Astrocyte of the spinal cord (primary cell): ENCODE measurements around the gene LMTK3.

ENCODE experiments used
- DNase-seq: peaks from one replicate; pipeline ENCODE4 v3.0.0; 2011; ENCODE audit warnings: low read depth, low spot score
- H3K4me3 ChIP-seq: 2 replicates; pipeline ENCODE4 v1.5.1; 2011; ENCODE audit warnings: low read depth, mild to moderate bottlenecking, low read length, moderate library complexity
- in situ Hi-C: cut with HindIII; loops from 2 replicates; pipeline ENCODE4 v1.10.0; 2017; ENCODE audit warnings: low sequenced_read_pairs
- TF ChIP-seq, protein P1 (sequence below): IDR thresholded peaks from 2 replicates; pipeline ENCODE4 v1.5.1; 2012; ENCODE audit warnings: low read depth, mild to moderate bottlenecking, low read length, inconsistent platforms

LMTK3 gene

GRCh38 chr19:48500830-48501493 lies 10.7 kb downstream of the LMTK3 start:
- in situ Hi-C loops = no loop called here
- no peak overlapping the region for H3K4me3 ChIP-seq
- DNase-seq = no peak
- TF ChIP-seq, protein P1, sequence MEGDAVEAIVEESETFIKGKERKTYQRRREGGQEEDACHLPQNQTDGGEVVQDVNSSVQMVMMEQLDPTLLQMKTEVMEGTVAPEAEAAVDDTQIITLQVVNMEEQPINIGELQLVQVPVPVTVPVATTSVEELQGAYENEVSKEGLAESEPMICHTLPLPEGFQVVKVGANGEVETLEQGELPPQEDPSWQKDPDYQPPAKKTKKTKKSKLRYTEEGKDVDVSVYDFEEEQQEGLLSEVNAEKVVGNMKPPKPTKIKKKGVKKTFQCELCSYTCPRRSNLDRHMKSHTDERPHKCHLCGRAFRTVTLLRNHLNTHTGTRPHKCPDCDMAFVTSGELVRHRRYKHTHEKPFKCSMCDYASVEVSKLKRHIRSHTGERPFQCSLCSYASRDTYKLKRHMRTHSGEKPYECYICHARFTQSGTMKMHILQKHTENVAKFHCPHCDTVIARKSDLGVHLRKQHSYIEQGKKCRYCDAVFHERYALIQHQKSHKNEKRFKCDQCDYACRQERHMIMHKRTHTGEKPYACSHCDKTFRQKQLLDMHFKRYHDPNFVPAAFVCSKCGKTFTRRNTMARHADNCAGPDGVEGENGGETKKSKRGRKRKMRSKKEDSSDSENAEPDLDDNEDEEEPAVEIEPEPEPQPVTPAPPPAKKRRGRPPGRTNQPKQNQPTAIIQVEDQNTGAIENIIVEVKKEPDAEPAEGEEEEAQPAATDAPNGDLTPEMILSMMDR = no peak

GRCh38 chr19:48499316-48500090 lies 12.1 kb downstream of the LMTK3 start:
- TF ChIP-seq, protein P1 = no peak
- in situ Hi-C loops = no loop called here
- no peak for DNase-seq
- H3K4me3 ChIP-seq = no peak overlapping the region

- in situ Hi-C loops = no loop called here
These were observed 12.9 kb downstream of the LMTK3 start for GRCh38 chr19:48498595-48499311.

GRCh38 chr19:48497728-48498594 lies 13.7 kb downstream of the LMTK3 start:
- in situ Hi-C loops = no loop called here
- TF ChIP-seq, protein P1 = no peak
- DNase-seq = no peak
- no peak overlapping the region for H3K4me3 ChIP-seq

More at GRCh38 chr19:48498595-48499311, 12.9 kb downstream of the LMTK3 start:
- no peak for DNase-seq
- no peak overlapping the region for H3K4me3 ChIP-seq
- TF ChIP-seq, protein P1 = no peak

- TF ChIP-seq, protein P1 = no peak
- no peak for DNase-seq
- in situ Hi-C loops = no loop called here
- H3K4me3 ChIP-seq = no peak overlapping the region
These were observed 14.5 kb downstream of the LMTK3 start for GRCh38 chr19:48496959-48497727.
